Mesenchymal stem cell (in vitro differentiated cells and primary cell): ENCODE results near the gene ZBTB39. TPM values are rescaled to one million over a fixed set of nuclear protein-coding genes. Genes with fewer than 3 reads are reported as not detected.
"Not testable (repeated sequence)": the region's sequence is repeated elsewhere in the genome, so short reads cannot be mapped to it uniquely, and the experiment has no call there.

ENCODE experiments used
- DNase-seq: peaks from one replicate; pipeline ENCODE4 v3.0.0-alpha.2; 2013
- H2AFZ ChIP-seq: one replicate; pipeline ENCODE4 v1.6.1; 2013; ENCODE audit warnings: low read depth, mild to moderate bottlenecking, control low read depth, inconsistent platforms, low read length, moderate library complexity
- H2AK5ac ChIP-seq: 2 replicates; pipeline ENCODE4 v1.6.1; 2013; ENCODE audit warnings: low read length, moderate library complexity, mild to moderate bottlenecking, inconsistent platforms; ENCODE audit not compliant: severe bottlenecking
- H2BK120ac ChIP-seq: one replicate; pipeline ENCODE4 v1.6.1; 2013; ENCODE audit warnings: low read depth, mild to moderate bottlenecking, inconsistent platforms, low read length, moderate library complexity
- H2BK12ac ChIP-seq, 2 experiments: one replicate each; pipeline ENCODE4 v1.6.1; 2013; ENCODE audit warnings: inconsistent platforms in 2 of 2, low read length in 2 of 2, mild to moderate bottlenecking in 2 of 2, moderate library complexity in 2 of 2, control low read depth in 1 of 2
- H2BK15ac ChIP-seq: one replicate; pipeline ENCODE4 v1.6.1; 2013; ENCODE audit warnings: mild to moderate bottlenecking, low read depth, inconsistent platforms; ENCODE audit not compliant: poor library complexity, severe bottlenecking
- H2BK5ac ChIP-seq: 2 replicates; pipeline ENCODE4 v1.6.1; 2013; ENCODE audit warnings: low read depth, mild to moderate bottlenecking, low read length, control low read depth, inconsistent platforms; ENCODE audit not compliant: poor library complexity, severe bottlenecking
- H3K14ac ChIP-seq, 2 experiments: one replicate each; pipeline ENCODE4 v1.6.1; 2013; ENCODE audit warnings: inconsistent platforms in 2 of 2, low read length in 2 of 2, control low read depth in 1 of 2, mild to moderate bottlenecking in 1 of 2, moderate library complexity in 1 of 2
- H3K18ac ChIP-seq, 2 experiments: one replicate each; pipeline ENCODE4 v1.6.1; 2013; ENCODE audit warnings: inconsistent platforms in 2 of 2, low read length in 2 of 2, control low read depth in 1 of 2, low read depth in 1 of 2, mild to moderate bottlenecking in 1 of 2
- H3K23ac ChIP-seq, 2 experiments: one replicate each; pipeline ENCODE4 v1.6.1; 2013; ENCODE audit warnings: inconsistent platforms in 2 of 2, low read length in 2 of 2, mild to moderate bottlenecking in 2 of 2, moderate library complexity in 2 of 2, control low read depth in 1 of 2
- H3K27ac ChIP-seq: 2 replicates; pipeline ENCODE4 v1.5.1; 2013; ENCODE audit warnings: mild to moderate bottlenecking, moderate library complexity, low read length, control low read depth, inconsistent platforms; ENCODE audit not compliant: poor library complexity, severe bottlenecking
- H3K27me3 ChIP-seq, 2 experiments: 2 replicates each; pipeline versions ENCODE4 v1.6.1 to v1.7.0; 2013; ENCODE audit warnings: low read length in 2 of 2, mild to moderate bottlenecking in 2 of 2, moderate library complexity in 2 of 2, control low read depth in 1 of 2, inconsistent platforms in 1 of 2; ENCODE audit not compliant: control insufficient read depth in 1 of 2, insufficient read depth in 1 of 2
- H3K36me3 ChIP-seq, 2 experiments: 2 replicates each; pipeline versions ENCODE4 v1.6.1 to v1.7.0; 2013; ENCODE audit warnings: low read length in 2 of 2, control low read depth in 1 of 2, inconsistent platforms in 1 of 2, low read depth in 1 of 2, mild to moderate bottlenecking in 1 of 2; ENCODE audit not compliant: insufficient read depth in 2 of 2, control insufficient read depth in 1 of 2
- H3K4ac ChIP-seq, 2 experiments: one replicate each; pipeline ENCODE4 v1.6.1; 2013; ENCODE audit warnings: inconsistent platforms in 2 of 2, low read length in 2 of 2, mild to moderate bottlenecking in 2 of 2, moderate library complexity in 2 of 2, control low read depth in 1 of 2, low read depth in 1 of 2
- H3K4me1 ChIP-seq: 2 replicates; pipeline ENCODE4 v1.6.1; 2013; ENCODE audit warnings: low read depth, low read length, control low read depth; ENCODE audit not compliant: control insufficient read depth, insufficient read depth
- H3K4me2 ChIP-seq: 2 replicates; pipeline ENCODE4 v1.6.1; 2013; ENCODE audit warnings: low read length, mild to moderate bottlenecking, inconsistent platforms; ENCODE audit not compliant: poor library complexity, severe bottlenecking
- H3K4me3 ChIP-seq, 2 experiments: 2 replicates each; pipeline versions ENCODE4 v1.5.1 to v1.7.0; 2013; ENCODE audit warnings: low read length in 2 of 2, mild to moderate bottlenecking in 2 of 2, control low read depth in 1 of 2, low read depth in 1 of 2; ENCODE audit not compliant: insufficient read depth in 1 of 2
- H3K79me1 ChIP-seq: replicated peaks from 2 replicates; pipeline ENCODE4 v1.6.1; 2013; ENCODE audit warnings: mild to moderate bottlenecking, control low read depth, low read length, inconsistent platforms; ENCODE audit not compliant: poor library complexity, severe bottlenecking
- H3K9ac ChIP-seq: 2 replicates; pipeline ENCODE4 v1.7.0; 2013; ENCODE audit warnings: mild to moderate bottlenecking, low read length, moderate library complexity
- H3K9me3 ChIP-seq: 2 replicates; pipeline ENCODE4 v1.7.0; 2013; ENCODE audit warnings: mild to moderate bottlenecking, low read length; ENCODE audit not compliant: control insufficient read depth
- H4K8ac ChIP-seq: one replicate; pipeline ENCODE4 v1.6.1; 2013; ENCODE audit warnings: inconsistent platforms, mild to moderate bottlenecking, low read length, moderate library complexity
- H4K91ac ChIP-seq: one replicate; pipeline ENCODE4 v1.6.1; 2013; ENCODE audit warnings: mild to moderate bottlenecking, low read length, inconsistent platforms
- WGBS: methylation state at CpG from one replicate; pipeline ENCODE4 v1.1.7; 2013; ENCODE audit warnings: mixed read lengths; 5-methylcytosine and 5-hydroxymethylcytosine counted together
- polyA plus RNA-seq, 2 experiments: library from polyadenylated mRNA; stranded (reverse); fragments of 200-250 nt; gene quantifications; one replicate each; pipeline ENCODE4 v1.2.3, GENCODE V29; 2013

ZBTB39 gene
- polyA plus RNA-seq (2013, experiment 1 of 2), result 2.9 TPM
- polyA plus RNA-seq (2013, experiment 2 of 2), result 3.0 TPM

- peak within 1 kb of the TSS in 1 of 2 experiments; percentile 59 for H3K4ac ChIP-seq
- peaks cover 40% of the 10 kb centered on the region for H3K79me1 ChIP-seq
- DNase-seq, result peak; percentile 54
- H3K9ac ChIP-seq, result peak within 1 kb of the TSS; percentile 86
- no peak within 1 kb of the TSS for H3K27ac ChIP-seq
- peaks cover 5% of the 10 kb centered on the region for H3K4me1 ChIP-seq
- peak within 1 kb of the TSS; percentile 11 for H2BK5ac ChIP-seq
- 1% methylated on average over 36 of the region's 94 CpGs for WGBS
- H3K27me3 ChIP-seq, result no peaks in the 10 kb centered on the region
- H3K36me3 ChIP-seq, result peaks cover 34% of the 10 kb centered on the region in 2 experiments
- H4K91ac ChIP-seq, result peak within 1 kb of the TSS; percentile 4
- H2BK12ac ChIP-seq, result no peak within 1 kb of the TSS
- peak within 1 kb of the TSS in 1 of 2 experiments; percentile 80 for H3K14ac ChIP-seq
- H2AFZ ChIP-seq, result peak within 1 kb of the TSS; percentile 75
- H2BK15ac ChIP-seq, result no peak within 1 kb of the TSS
- H3K9me3 ChIP-seq, result no peaks in the 10 kb centered on the region
- H3K18ac ChIP-seq, result peak within 1 kb of the TSS; percentile 48 to 54
- H3K4me3 ChIP-seq, result peak within 1 kb of the TSS; percentile 76 to 83
- peak within 1 kb of the TSS; percentile 74 for H4K8ac ChIP-seq
- peak within 1 kb of the TSS; percentile 82 for H3K4me2 ChIP-seq
- no peak within 1 kb of the TSS for H2AK5ac ChIP-seq
- H3K23ac ChIP-seq, result peak within 1 kb of the TSS in 1 of 2 experiments; percentile 87
- H2BK120ac ChIP-seq, result peak within 1 kb of the TSS; percentile 79
These were observed at the start of gene ZBTB39 for GRCh38 chr12:57005980-57006808. Gene ZBTB39 (minus strand): TSS chr12:57006546. CDS start chr12:57004917, 1,629 bp downstream.

- H2BK120ac ChIP-seq, result no peak overlapping the region
- no peak overlapping the region for H3K4ac ChIP-seq
- H3K4me2 ChIP-seq, result no peak overlapping the region
- H3K4me3 ChIP-seq, result no peak overlapping the region
- no peaks in the 10 kb centered on the region for H3K4me1 ChIP-seq
- H3K36me3 ChIP-seq, result peaks cover 3 to 40% of the 10 kb centered on the region in 2 experiments
- no peak overlapping the region for H3K18ac ChIP-seq
- no peak overlapping the region for H2AFZ ChIP-seq
- WGBS, result 95% methylated on average over 3 of the region's 3 CpGs
- no peak overlapping the region for H3K9ac ChIP-seq
- no peak overlapping the region for H3K14ac ChIP-seq
- no peak overlapping the region for H2BK12ac ChIP-seq
- no peaks in the 10 kb centered on the region for H3K79me1 ChIP-seq
- no peaks in the 10 kb centered on the region for H3K9me3 ChIP-seq
- no peak overlapping the region for H4K8ac ChIP-seq
- no peak overlapping the region for H2BK15ac ChIP-seq
- no peak for DNase-seq
- H3K27me3 ChIP-seq, result peaks cover 0 to 7% of the 10 kb centered on the region in 2 experiments
- H2AK5ac ChIP-seq, result no peak overlapping the region
- H3K23ac ChIP-seq, result no peak overlapping the region
- no peak overlapping the region for H4K91ac ChIP-seq
- H3K27ac ChIP-seq, result no peak overlapping the region
- H2BK5ac ChIP-seq, result no peak overlapping the region
These were observed 49.5 kb upstream of the ZBTB39 start for GRCh38 chr12:57055824-57056223.

- not testable (repeated sequence) for H3K4me1 ChIP-seq, H2BK5ac ChIP-seq, H3K79me1 ChIP-seq, H2BK12ac ChIP-seq, H3K18ac ChIP-seq, H4K8ac ChIP-seq, H3K9ac ChIP-seq, H3K4me3 ChIP-seq, DNase-seq, H3K23ac ChIP-seq, H3K4me2 ChIP-seq, H3K9me3 ChIP-seq, H2AK5ac ChIP-seq, H2AFZ ChIP-seq, H3K14ac ChIP-seq, H3K27ac ChIP-seq, H3K4ac ChIP-seq, H2BK120ac ChIP-seq, H4K91ac ChIP-seq, H2BK15ac ChIP-seq
- WGBS, result 96% methylated on average over 3 of the region's 4 CpGs
- H3K36me3 ChIP-seq, result peaks cover 3 to 21% of the 10 kb centered on the region in 2 experiments
- peaks cover 4 to 26% of the 10 kb centered on the region in 2 experiments for H3K27me3 ChIP-seq
These were observed 47.6 kb upstream of the ZBTB39 start for GRCh38 chr12:57053901-57054300.

GRCh38 chr12:57053146-57053545 lies 46.8 kb upstream of the ZBTB39 start:
- not testable (repeated sequence) for H3K9ac ChIP-seq, H4K8ac ChIP-seq, H3K23ac ChIP-seq, H3K4me2 ChIP-seq, H3K14ac ChIP-seq, H2BK120ac ChIP-seq, H2BK12ac ChIP-seq, H2BK15ac ChIP-seq, H3K4me1 ChIP-seq, H4K91ac ChIP-seq, DNase-seq, H3K27ac ChIP-seq, H3K9me3 ChIP-seq, H2AFZ ChIP-seq, H2AK5ac ChIP-seq, H2BK5ac ChIP-seq, H3K4ac ChIP-seq, H3K18ac ChIP-seq, H3K79me1 ChIP-seq, H3K4me3 ChIP-seq
- no CpG with 5 or more reads among the region's 4 CpGs for WGBS
- Histone ChIP-seq H3K36me3 (peaks cover 3 to 14% of the 10 kb centered on the region in 2 experiments), H3K27me3 (peaks cover 4 to 33% of the 10 kb centered on the region in 2 experiments)
